DMS79 treated with DMSO at 0.1 percent for 48 hours (cell line): ENCODE data around the gene ADTRP.
A peak's percentile ranks its signal among the peaks of the same experiment; 100 is the strongest.
"Not testable (repeated sequence)": the region's sequence is repeated elsewhere in the genome, so short reads cannot be mapped to it uniquely, and the experiment has no call there.

Source experiments
- DNase-seq: peaks from one replicate; lab custom pipeline; 2025; lab: John Stamatoyannopoulos, UW

ADTRP gene

DNA sequence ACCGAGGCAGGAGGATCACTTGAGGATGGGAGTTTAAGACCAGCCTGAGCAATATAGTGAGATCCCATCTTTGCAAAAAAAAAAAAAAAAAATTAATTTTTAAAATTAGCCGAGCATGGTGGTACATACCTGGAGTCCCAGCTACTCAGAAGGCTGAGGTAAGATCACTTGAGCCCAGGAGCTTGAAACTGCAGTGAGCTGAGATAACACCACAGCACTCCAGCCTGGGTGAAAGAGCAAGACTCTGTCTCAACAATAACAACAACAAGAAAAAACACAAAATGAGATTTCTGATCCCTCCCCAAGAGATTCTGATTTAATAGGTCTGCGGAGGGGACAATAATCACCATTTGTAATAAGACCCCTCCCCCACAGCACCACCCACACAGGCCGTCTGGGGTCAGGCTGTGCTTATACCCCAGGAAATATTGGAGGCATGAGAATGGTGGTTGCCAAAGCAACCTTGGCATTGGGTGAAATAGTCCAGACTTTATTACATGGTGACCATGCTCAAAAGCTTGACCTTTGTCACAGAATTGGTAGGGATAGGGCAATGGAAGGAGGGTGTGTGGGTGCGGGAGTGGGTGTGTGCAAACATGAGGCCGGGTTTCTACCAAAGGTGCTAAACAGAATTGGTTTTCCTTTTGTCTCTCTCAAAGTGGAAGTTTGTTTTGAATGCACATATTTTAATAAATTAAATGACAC, 24.4 kb upstream of the ADTRP start:
- DNase-seq, result no peak

DNA sequence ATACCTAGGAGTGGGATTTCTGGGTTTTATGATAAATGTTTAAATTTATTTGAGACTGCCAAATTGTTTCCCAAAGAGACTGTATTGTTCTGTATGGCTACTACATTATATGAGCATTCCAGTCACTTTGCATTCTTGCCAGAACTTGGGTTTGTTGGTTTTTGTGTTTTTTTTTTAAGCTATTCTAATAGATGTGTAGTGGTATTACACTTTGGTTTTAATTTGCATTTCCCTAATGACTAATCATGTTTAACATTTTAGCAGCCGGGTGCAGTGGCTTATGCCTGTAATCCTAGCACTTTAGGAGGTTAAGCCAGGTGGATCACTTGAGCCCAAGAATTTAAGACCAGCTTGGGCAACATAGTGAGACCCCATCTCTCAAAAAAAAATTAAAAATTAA, 21.9 kb upstream of the ADTRP start:
- not testable (repeated sequence) for DNase-seq

DNA sequence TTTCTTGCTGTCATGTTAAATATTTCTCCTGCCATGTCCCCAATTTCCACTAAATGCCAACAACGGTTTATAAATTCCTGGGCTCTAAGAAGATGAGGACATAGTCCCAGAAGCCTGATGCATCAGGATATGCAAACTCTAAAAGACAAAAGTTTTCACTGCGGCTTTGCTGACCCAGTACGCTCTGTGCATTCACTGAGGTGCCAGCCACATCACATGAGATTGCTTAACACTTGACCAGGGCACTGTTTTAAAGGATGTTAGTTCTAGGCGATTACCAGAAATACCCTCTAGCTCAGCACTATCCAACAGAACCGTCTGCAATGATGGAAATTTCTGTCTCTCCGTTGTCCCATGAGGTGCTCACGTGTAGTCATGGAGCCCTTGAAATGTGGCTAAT, 19.9 kb upstream of the ADTRP start:
- no peak for DNase-seq

DNA sequence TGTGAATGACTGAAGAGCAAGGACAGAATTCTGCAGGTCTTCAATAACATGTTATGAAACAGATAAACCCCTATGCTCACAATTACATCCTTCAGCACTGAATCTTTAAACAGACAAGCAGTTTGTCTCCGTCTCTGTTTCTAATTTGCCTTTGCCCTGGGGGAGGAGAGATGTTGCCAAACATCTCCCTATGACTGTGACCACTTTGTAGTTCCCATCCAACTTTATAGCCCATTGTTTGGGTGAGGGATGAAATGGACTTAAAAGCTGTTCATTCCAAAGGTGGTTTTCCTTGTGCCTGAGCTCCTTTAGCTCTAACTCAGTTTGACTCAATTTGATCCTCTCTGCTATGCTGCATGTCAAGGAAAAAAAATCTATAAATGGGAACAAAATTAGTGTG, 19.5 kb upstream of the ADTRP start:
- DNase-seq, result no peak

DNA sequence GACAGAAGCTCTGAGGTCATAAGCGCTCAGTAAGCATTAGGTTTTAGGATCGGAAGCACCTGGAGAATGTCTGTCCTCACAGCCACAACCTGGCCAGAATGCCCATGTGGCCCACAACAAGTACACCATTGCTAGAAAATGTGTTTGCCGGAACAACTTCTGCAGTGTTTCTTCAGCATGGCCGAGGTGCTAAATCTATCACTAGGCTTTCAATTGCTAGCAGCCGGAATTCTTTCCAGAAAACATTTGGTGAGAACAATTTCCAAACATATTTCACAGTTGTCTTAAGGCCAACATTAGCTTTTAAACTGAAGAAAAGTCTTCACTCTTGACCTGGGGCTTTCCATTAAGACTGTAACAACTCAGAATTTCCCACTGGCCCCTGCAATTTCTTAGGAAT, 18.2 kb upstream of the ADTRP start:
- DNase-seq, result no peak

DNA sequence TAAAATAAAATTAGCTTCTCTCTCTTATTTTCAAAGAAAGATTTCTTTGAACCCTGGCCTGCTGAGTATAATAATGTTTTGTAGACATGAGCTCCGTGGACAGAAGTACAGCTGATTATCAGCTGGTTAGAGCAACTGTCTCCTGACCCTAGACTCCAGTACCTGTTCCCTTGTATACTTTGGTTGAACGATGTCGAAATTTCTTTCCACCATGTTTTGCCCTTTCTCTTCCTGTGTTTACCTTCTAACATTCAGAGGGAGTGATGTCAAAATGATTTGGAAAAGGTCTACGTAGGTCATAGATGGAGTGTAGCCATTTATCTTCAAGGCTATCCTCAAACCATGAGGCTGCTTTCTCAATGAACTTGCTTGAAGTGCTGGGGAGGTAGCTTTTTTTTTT, 16.8 kb upstream of the ADTRP start:
- DNase-seq, result no peak

DNA sequence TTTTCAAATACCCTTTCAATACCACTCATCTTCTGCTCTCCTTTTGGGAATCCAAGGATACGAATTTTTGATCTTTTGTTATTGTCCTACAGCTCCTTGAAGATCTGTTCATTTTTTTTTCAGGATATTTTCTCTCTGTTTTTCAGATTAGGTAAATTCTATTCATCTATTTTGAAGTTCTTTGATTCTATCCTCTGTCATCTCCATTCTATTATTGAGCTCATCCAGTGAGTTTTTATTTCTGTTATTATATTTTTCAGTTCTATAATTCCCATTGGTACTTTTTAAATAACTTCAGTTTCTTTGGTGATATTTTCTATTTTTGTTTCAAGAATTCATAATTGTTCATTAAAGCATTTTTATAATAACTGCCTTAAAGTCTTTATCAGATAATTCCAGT, 14.7 kb upstream of the ADTRP start:
- no peak for DNase-seq

DNA sequence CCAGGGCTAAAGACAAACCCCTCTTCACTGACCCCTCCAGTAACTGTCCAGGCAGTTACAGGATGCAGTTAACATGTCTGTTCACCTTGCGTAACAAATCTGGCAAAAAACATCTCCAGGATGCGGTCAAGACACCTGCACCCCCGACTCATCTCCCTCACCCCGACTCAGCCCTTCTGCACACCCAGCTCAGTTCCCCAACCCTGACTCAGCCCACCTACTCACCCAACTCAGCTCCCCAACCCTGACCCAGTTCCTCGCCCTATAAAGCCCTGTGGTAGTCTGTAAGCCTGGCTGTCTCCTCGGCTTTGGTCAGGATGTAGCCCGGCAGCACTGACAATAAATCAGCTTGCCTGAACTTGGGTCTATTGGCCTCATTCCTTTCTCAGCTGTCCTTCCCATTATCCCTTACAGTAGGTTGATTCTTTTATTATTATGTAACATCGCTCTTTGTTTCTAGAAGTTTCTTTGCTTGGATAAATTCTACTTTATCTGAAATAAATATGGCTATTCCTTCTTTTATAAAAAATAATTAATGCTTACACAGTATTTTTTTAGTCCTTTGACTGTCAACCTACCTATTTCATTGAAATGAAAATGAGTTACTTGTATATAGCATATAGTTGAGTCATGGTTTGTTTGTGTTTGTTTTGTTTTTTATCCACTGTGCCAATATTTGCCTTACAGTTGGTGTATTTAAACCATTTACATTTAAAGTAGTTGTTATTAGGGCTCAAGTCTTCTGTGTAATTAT, 12.9 kb upstream of the ADTRP start:
- DNase-seq, result no peak

DNA sequence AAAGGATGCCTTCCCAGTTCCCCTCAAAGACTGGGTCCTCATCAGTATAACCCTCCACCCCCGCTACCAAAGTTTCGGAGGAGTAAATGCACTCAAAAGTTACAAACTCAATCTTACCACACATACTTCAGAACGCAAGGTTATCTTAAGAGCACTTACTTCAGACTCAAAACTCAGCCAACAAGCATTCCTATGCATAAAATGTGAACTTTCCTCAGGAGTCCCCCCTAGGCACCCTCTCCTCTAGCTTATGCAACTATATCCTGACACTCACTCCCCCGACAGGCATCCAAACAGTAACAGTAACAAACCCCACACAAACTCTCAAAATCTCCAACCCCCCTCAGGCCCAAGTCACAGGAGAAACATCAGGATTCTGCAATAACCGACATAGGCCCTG, 11.1 kb upstream of the ADTRP start:
- no peak for DNase-seq

DNA sequence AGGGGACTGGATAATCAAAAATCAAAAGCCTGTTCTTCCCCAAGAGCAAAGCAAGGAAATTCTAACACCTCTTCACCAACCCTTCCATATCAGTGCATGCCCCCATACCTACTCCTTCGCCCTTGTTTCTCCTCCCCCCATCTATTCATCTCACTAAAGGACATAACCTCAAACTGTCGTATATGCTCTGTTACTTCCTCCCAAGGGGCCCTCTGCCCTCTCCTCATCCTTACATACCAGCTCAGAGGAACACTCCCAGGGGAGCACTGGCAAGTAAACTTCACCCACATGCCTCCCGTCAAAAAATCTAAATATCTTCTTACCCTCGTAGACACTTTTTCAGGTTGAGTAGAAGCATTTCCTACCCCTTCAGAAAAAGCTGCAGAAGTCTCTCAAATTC, 9.4 kb upstream of the ADTRP start:
- no peak for DNase-seq

DNA sequence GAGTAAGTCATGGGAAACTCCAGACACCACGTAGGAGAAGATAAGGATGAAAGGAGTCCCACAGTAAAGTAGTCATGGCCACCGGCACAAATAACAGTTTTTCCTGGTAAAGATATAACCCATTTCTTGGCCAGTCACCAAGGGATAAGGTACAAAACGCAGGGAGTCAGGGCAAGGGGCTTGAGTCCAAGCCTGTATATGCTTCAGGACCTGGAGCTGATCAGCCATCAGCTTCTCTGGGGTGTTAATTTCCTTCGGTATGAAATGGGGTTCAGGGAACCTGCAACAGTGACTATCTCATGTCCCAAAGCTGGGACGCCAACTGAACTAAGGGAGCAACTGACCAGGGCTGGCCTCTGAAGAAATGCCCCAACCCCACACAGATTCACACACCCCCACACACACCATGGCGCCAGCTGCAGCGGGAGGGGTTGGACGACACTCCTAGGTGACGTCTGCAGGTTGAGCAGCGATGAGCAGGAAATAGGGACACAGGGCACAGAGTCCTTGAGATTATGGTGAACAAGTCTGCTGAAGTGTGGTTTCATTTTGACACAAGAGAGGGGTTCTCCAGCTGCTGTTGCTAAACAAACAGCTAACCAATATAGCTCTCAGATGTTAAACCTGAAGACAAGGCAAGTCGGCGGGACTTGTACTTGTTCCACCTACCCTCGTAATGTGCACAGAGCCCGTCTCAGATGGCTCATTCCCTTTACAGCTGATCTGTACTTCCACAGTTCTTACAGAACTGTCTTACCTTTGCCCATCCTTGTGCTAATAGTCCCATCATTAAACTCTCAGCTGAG, 7.4 kb upstream of the ADTRP start:
- peak; percentile 23 for DNase-seq

DNA sequence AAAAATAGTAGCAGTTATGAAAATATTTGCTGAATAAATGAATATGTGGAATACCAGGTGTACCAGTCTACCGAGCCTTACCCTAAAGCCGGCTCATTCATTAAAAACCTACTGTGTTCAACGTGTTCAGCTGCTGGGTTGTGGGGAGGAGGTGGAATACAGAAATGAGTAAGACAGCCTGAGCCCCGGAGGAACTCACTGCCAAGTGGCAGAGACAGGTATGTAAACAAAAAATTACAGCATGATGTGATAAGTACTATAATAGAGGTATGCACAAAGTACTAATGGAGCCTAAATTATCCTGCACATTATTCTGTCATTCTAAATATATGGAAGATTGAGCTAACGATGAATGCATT, 6.8 kb upstream of the ADTRP start:
- no peak for DNase-seq

DNA sequence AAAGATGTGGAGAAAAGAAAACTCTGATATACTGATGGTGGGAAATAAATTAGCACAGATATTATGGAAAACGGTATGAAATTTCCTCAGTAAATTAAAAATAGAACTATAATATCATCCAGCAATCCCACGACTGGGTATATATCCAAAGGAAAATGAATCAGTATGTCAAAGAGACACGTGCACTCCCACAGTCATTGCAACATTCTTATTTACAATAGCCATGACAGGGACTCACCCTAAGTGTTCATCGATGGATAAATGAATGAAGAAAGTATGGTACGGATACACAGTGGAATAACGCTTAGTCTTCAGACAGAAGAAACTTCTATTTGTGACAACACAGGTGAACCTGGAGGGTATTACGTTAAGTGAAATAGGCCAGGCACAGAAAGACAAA, 5.7 kb upstream of the ADTRP start:
- DNase-seq, result no peak

DNA sequence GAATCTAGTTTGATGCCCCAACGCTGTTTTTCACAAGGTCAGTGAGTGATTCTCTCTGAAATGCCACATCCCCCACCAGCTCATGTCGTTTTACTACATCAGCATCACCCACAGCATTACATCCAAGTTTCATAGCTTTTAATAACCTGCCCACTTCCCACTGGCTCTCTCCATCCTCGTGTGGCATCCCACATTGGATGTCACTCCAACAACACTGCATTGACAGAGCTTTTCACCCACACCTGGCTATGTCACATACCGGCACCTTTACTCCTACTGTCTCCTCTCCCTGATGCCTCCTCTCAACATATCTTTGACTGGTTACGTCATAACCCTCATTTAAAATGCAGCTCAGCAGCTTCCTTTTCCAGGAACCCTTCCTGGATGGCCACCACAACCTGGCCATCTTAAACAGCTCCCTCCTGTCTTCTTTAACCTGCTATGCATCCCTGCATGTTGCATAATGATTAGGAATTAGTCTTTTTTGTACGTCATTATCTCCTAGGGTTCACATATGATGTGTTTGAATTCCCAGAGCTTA, 5.0 kb upstream of the ADTRP start:
- no peak for DNase-seq

DNA sequence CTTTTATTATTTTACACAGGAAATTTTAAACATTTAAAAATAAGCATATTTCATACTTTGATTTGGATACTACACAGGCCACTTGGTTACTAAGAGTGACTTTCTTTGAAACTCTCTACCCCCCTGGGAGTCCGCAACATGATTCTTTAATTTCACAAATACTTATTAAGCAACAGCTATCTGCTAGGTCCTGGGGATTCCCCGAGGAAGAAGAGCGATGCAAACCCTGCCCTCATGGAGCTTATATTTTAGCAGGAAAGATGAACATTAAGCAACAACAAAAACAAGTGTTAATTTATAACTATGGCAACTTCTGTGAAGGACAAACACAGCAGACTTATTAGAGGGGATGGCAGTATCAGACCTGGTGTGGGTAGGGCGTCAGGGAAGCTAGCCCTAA, 3.9 kb upstream of the ADTRP start:
- no peak for DNase-seq

DNA sequence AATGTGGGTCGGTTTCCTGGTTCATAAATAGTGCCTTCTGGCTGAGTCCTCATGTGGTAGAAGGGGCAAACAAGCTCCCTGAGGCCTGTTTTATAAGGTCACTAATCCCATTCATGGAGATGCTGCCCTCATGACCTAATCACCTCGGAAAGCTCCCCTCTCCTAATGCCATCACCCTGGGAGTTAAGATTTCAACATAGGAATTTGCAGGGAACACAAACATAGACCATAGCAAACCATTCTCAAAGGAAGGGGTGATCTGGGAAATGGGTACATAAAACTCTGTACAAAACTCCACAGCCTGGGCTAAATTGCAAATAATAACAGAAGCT, 1.5 kb upstream of the ADTRP start:
- no peak for DNase-seq

DNA sequence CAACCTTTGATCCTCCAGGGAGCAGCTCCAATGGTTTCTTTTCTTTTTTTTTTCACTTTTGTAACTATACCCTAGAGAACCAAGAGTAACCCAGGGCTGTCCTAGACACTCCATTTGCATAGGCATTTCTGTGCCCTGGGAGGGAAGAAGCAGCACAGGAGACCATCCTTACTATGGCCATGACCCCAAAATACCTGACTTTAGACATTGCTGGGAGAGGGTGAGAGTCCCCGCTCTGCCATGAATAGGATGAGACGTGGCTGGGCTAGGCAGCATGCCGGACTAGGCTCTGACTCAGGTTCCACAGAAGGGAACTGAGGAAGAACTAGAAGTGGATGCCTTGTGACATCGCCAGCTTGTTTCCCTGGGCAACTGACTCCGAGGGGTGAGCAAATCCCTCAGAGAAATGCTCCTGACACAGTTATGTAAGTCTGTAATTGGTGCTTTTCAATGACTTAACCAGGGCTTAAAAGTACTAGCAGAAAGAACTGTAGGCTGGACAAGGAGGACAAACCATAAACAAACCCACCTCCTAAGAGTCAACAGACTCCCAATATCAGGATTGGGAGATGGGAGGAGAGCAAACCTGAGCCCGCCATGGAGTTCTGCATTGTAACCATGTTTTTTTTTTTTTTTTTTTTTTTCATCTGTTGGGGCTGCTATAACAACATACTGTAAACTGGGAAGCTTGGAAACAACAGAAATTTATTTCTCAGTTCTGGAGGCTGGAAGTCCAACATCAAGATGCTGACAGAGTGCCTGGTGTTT, 910 bp upstream of the ADTRP start:
- DNase-seq, result no peak

DNA sequence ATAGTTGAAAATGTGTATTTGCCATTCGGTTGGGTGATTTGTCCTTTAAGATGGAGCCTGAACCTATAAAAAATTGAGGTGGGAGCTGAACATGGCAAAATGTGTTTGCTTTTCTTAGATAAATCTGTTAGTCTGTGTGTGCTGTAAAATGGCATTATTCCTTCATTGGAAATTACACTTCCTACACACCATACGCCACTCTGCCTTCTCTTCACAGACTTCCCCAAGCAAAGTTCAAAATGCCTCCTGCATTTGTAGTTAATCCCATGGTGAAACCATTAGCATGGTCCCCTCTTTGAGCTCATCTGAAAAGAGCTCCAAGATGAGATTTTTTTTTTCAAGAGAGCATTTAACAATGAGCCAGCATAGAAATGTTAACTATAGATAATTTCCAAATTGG, 567 bp downstream of the ADTRP start:
- no peak for DNase-seq

DNA sequence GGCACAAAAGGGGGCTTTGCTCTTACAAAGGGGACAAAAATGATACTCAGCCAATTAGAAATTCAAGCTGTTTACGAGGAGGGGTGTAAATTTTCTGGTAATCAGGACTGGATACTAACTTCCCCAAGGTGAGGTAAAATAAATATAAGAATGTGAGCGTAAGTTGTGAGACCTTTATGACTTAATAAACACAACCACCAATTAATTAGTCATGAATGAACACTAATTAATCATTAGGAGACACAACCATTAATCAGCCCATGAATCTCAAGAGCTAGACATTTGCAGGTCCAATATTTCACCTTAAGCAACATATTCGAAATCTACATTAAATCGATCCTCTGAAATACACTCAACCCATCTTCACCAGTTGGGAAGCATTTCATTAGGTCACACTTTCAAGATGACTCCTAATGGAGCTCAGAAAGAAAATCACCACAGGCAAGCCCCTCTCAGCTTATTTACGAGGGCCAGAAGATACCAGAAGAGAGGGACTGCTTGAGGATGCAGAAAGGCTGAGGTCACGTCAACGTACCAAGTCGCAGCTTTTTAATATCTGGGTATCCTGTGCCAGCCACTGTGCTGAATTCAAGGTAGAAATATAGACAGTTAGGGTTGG, 2.7 kb downstream of the ADTRP start:
- DNase-seq, result no peak

DNA sequence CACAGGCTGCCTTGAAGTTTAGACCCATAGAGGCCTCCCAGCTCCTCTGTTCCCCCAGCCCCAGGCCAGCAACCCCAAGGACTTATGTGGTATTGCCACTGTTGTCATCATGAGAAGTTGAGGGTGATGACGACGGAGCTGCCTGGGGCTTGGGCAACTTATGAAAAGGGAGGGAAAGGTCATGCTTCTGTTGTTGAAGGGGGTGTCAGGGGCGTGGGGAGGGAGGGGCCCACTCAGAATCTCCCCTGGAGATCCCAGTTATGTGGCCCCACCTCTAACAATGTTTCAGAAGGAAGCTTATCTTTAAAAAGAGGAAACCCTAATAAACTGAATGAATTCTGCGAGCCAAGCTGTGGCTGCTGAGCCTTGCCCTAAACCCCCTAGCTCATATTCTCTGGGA, 4.2 kb downstream of the ADTRP start:
- no peak for DNase-seq

DNA sequence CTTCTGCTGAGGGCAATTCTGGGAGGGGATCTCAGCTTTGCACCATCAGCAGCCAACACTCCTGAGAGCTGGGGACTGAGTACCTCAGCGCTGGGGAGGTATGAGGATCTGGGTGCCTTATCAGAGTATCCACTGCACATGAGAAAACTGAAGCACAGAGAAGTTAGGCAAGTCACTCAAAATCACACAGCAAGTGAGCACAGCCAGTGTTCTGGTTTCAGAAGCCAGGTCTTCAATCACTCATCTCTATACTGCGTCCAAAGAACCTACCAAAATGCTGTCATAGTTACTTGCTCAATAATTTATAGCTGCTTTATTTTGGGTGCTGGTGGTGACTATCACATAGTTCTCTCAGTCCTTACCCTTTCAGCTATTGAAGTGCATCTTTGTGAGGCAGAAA, 5.0 kb downstream of the ADTRP start:
- no peak for DNase-seq

DNA sequence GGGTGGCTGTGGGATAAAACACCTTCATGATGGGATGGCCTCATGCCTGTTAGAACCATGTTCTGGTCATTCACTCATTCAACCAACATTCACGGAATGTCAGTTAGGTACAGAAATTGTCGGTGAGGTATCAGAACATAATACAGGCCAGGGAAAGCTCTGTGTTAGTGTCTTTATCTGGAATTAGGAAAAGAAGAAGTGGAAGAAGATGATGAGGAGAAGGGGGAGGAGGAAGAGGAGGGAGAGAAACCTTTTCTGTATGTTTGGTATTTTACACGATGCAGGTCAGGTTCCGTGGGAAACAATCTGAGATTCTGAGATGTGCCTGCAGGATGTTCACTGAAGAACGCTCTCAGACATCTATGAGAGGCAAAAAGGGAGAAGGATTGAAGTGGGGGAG, 5.6 kb downstream of the ADTRP start:
- DNase-seq, result no peak
